ENCODE measurements around the gene GSE1. TPM values are rescaled to one million over a fixed set of nuclear protein-coding genes. Genes with fewer than 3 reads are reported as not detected.

The GSE1 gene
- total and polyA plus RNA-seq, 9 donors = 32.9 to 212 (median 91.4) TPM

DNA sequence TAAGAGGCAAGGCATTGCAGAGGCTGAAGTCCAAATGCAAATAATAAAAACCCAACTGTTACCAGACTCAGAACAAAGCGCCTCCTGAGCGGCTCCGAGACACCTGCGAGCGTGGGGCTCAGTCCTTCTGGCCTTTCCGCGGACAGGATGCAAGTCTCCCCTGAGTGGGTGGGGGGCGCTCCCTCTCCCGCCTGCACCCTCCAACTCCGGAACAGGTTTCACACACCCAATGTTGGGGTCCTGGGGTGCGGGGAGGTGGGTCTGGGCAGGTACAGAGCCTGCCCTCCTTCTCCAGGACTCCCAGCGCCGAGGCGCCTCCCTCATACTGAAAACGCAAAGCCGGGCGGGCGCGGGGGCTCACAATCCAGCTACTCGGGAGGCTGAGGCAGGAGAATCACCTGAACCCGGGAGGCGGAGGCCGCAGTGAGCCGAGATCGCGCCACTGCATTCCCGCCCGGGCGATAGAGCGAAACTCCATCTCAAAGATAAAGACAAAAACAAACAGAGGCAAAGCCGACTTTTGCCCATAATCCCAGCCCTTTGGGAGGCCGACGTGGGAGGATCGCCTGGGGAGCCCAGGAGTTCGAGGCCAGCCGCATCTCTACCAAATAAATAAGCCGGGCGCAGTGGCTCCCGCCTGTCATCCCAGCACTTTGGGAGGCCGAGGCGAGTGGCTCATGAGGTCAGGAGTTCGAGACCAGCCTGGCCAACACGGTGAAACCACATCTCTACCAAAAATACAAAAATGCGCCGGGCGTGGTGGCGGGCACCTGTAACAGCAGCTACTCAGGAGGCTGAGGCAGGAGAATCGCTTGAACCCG lies 74.7 kb downstream of the GSE1 start:
- TF ChIP-seq, protein P1, sequence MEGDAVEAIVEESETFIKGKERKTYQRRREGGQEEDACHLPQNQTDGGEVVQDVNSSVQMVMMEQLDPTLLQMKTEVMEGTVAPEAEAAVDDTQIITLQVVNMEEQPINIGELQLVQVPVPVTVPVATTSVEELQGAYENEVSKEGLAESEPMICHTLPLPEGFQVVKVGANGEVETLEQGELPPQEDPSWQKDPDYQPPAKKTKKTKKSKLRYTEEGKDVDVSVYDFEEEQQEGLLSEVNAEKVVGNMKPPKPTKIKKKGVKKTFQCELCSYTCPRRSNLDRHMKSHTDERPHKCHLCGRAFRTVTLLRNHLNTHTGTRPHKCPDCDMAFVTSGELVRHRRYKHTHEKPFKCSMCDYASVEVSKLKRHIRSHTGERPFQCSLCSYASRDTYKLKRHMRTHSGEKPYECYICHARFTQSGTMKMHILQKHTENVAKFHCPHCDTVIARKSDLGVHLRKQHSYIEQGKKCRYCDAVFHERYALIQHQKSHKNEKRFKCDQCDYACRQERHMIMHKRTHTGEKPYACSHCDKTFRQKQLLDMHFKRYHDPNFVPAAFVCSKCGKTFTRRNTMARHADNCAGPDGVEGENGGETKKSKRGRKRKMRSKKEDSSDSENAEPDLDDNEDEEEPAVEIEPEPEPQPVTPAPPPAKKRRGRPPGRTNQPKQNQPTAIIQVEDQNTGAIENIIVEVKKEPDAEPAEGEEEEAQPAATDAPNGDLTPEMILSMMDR (IDR thresholded peaks at IDR 0.05) = no peak
- no peak for TF ChIP-seq POLR2A (IDR thresholded peaks at IDR 0.05)
- TF ChIP-seq EP300 (IDR thresholded peaks at IDR 0.05) = no peak
- intact Hi-C loops (cut with DNase I) = no loop called here
- DNase-seq = no peak
- no peak overlapping the region for H3K27ac ChIP-seq
- H3K27me3 ChIP-seq = no peaks in the 10 kb centered on the region
- no peaks in the 10 kb centered on the region for H3K9me3 ChIP-seq
- H3K4me3 ChIP-seq = peak overlapping the region; percentile 55
- H3K36me3 ChIP-seq = no peaks in the 10 kb centered on the region
- H3K4me1 ChIP-seq (ENCODE audit: insufficient read depth) = peaks cover 5% of the 10 kb centered on the region
- 69 to 77% (median 74%) methylated on average over 49 of the region's 49 CpGs for WGBS, 3 donors

DNA sequence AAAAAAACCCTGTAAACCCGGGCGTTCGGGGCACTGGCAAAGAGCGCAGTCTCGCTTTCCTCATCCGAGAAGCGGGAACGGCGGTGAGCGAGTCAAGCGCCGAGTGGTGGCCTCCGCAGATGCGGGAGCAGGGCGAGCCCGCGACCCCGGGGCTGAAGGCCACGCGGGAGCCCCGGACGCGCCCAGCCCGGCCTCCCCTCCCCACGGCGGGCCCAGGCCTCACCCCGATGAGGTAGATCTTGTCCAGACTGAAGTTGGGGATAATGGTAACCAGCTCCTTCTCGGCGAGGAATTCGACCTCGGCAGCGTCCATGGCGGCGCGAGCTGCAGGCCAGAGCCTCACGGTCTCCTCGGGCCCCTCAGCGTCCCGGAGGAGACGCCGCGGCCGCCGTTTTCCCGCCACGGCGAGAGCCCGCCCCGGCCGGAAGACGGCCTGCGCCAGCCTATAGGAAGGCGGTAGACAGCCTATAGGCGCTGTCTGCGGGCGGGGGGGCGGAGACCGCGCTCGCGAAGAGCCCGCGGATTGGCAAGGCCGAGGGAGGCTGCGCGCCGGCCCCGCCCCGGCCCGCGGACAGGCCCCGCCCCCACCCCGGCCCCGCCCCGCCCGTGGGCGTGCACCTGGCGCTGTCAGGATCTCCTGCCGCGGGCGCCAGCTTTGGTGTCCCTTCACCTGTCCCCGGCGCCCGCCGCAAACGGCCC lies 75.6 kb downstream of the GSE1 start, which contains the start of gene GINS2:
GINS2 (minus strand) TSS at position 369 of the 699 bp plus-strand sequence; CDS start at position 313, 56 bp downstream.
- WGBS, 3 donors = 1 to 2% (median 1%) methylated on average over 62 to 86 of the region's 86 CpGs
- Histone ChIP-seq H3K4me3 (peak within 1 kb of the TSS; percentile 55), H3K9me3 (no peaks in the 10 kb centered on the region), H3K4me1 (ENCODE audit: insufficient read depth) (peaks cover 5% of the 10 kb centered on the region), H3K27ac (no peak within 1 kb of the TSS), H3K27me3 (no peaks in the 10 kb centered on the region), H3K36me3 (no peaks in the 10 kb centered on the region)
- intact Hi-C loops (cut with DNase I) = no loop called here
- peak; percentile 86 to 91 (median 88) for DNase-seq
- no peak for TF ChIP-seq POLR2A (IDR thresholded peaks at IDR 0.05)
- TF ChIP-seq EP300 (IDR thresholded peaks at IDR 0.05) = no peak
- TF ChIP-seq, protein P1 (IDR thresholded peaks at IDR 0.05) = no peak

DNA sequence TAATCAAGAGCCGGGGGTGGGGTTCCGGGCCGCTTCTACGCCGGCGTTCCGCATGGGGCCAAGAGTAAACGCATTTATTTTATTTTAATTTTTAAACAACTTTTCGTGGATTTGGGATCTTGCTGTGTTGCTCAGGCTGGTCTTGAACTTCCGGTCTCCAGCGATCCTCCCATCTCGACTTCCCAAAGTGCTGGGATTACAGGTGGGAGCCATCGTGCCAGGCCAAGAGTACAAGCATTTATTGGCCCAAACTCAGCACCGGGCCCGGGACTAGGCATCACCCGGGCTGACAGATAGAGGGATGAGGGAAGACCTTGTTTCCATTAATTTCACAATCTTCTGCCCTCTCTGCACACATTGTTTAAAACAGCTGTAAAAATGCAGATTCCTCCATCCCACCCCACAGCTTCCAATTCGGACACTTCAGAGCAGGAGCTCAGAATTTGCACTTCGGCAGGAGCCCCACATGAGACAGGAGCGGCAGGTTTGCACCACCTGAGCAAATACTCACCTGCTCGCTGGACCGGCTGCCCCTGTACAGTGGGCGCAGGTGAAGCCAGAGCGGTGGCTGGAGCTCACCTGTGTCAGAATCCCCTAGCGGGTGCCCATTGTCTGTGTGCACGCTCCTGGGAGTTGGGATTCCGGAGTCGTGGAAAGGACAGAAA lies 76.3 kb downstream of the GSE1 start:
- TF ChIP-seq, protein P1 (IDR thresholded peaks at IDR 0.05) = no peak
- TF ChIP-seq EP300 (IDR thresholded peaks at IDR 0.05) (no peak), POLR2A (IDR thresholded peaks at IDR 0.05) (no peak)
- intact Hi-C loops (cut with DNase I) = no loop called here
- DNase-seq = no peak
- Histone ChIP-seq H3K9me3 (no peaks in the 10 kb centered on the region), H3K27me3 (no peaks in the 10 kb centered on the region), H3K4me3 (peak overlapping the region; percentile 55), H3K27ac (no peak overlapping the region), H3K36me3 (no peaks in the 10 kb centered on the region), H3K4me1 (ENCODE audit: insufficient read depth) (peaks cover 5% of the 10 kb centered on the region)
- WGBS, 3 donors = 35 to 39% (median 38%) methylated on average over 27 of the region's 27 CpGs

DNA sequence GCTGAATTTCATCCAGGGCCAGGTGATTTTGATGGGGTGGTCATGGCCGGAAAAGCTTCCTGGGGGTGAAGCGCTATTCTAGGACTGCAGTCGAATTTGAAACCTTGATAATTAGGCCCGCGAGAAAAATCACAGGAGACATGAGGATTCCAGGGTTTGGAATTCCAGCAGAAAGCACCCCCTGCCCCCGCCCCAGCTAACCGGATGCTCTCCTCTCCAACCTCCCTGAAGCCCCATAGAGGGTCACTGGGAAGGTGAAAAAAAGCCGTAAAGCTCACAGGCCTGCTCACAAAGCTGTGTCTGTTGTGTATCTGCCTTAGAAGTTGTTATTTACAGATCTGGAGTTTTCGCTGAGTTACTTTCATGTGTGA lies 76.8 kb downstream of the GSE1 start:
- DNase-seq = no peak
- H3K4me3 ChIP-seq = no peak overlapping the region
- intact Hi-C loops (cut with DNase I) = no loop called here
- 41 to 59% (median 44%) methylated on average over 9 of the region's 9 CpGs for WGBS, 3 donors
- H3K9me3 ChIP-seq = no peaks in the 10 kb centered on the region
- H3K4me1 ChIP-seq (ENCODE audit: insufficient read depth) = peaks cover 5% of the 10 kb centered on the region
- H3K27ac ChIP-seq = no peak overlapping the region
- TF ChIP-seq, protein P1 (IDR thresholded peaks at IDR 0.05) = no peak
- TF ChIP-seq EP300 (IDR thresholded peaks at IDR 0.05) = no peak
- no peak for TF ChIP-seq POLR2A (IDR thresholded peaks at IDR 0.05)
- no peaks in the 10 kb centered on the region for H3K36me3 ChIP-seq
- no peaks in the 10 kb centered on the region for H3K27me3 ChIP-seq
